Measurements from ENCODE around the gene NNT.
"Not testable (repeated sequence)": the region's sequence is repeated elsewhere in the genome, so short reads cannot be mapped to it uniquely, and the experiment has no call there.

The NNT gene

DNA sequence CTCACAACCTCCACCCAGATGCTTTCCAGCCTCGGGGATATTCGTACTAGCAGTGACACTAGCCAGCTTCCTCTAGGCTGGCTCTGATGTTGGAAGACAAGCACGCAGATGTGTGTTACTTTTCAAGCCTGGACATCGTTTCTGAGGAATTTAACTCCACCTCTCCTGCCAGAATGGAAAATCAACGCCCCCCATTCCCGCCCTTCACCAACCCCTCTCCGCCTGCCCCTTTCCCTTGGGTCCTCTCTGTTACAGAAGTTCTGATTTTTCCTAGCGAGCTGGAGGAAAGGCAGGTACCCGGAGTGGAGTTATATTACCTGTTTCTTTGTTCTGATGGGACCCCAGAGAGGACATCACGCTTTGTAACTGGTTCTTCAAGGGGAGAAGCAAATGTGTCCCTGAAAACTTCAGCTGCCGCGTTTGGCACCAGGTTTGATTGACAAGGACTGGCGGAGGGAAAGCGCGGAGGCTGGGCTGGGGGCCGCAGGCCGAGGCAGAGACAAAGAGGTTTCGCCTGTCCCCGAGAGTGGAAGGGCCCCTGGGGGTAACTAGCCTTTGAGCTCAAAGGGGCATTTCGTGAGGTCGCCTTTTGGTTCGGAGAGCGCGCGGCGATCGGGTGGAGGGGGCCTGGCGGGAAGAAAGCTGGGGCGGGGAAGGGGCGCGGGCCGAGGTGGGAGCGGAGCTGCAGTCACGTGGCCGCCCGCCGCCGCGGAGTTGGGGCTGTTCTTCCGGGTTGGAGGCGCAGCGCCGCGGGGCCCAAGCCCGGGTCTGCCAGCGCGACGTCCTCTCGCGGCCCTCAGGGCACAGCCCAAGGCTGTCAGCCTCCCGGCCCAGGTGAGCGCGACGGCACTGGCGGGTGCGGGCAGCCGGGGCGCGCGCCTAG, at the start of gene NNT:
TSS of gene NNT (plus strand) at position 720 of the 883 bp plus-strand sequence. CDS start 6,016 bp downstream, outside the sequence.
- DNase-seq, result peak; percentile 79

DNA sequence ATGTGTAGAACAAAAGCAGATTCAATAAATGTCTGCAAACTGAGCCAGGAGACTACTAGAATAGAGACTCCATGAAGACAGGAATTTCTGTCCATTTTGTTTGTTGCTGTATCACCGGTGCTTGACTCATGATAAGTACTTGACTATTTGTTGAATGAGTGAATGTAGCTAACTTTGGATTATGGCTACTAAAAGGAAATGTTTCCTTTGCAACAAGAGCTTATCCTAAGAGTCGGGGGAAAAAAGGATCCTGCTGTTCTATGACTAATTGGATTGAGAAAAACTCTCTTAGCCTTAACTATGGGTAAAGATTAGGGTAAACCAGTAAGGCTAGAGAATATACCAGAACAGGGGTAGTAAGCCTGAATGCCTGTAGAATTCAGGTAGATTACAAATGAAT, 49.6 kb upstream of the NNT start:
- DNase-seq, result no peak

GRCh38 chr5:43554497-43554896, 48.5 kb upstream of the NNT start:
- DNase-seq, result no peak

DNA sequence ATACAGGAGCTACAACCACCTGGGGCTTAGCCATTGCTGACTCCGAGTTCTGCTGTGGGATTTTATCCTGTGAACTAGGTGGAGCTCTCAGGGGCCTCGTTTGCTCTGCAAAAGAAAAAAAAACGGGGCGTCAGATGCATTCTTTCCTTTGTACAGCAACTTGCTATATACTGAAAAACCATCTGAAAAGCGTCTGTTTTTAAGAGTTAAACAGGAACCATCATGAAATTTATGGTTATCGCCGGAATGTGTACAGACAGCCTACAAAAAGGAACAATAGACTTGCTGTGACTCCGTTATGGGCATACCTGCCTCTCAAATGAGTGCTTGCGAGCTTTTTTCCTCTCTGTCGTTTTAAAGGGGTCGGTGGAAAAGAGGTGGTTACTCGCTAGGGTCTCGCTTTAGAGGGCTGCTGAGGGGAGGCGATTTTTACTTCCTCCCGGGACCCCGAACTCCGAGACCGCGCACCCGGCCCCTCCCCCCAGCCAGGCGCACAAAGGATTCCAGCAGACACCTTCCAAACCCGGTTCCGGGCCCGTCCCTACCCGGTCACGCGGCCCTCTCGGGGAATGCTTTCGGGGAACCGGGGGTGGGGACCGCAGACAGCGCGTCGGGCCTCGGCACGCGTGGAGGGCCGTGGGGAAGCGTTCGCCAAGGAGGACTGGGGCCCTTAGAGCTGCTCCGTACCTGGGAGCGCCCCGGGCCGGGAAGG, 46.9 kb upstream of the NNT start:
- peak; percentile 41 for DNase-seq

GRCh38 chr5:43556607-43556856, 46.4 kb upstream of the NNT start:
- DNase-seq, result not testable (repeated sequence)

DNA sequence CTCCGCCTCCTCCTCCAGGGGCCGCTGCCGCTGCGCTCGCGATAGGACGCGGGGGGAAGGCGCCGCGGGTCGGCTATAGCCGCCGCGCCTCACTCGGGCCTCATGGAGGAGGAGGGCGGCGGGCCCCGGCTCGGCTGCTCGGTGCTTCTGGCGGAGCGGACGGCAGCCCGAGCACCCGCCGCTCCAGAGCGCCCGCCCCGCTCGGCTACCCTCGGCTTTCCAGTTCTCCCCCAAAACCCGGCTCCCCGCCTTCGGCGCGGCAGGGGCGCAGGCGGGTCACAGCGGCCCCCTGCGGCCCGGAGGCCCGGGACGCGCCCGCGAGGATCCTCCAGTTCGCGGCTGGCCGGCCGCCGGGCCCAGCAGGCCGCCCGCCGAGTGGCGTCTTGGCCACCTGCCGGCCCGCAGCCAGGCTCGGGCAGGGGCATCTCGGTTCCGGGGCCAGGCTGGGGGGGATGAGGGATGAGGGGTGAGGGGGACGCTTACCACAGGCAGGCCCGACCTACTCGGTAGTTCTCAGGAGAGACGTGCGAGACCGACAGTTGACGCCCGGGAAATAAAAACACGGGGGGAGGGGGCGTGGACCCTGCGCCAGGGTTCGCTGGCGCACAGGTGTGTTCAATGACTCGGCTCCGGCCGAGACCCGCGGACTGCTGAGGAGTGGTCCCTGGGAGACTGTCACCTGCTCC, 46.0 kb upstream of the NNT start, which contains the start of gene PAIP1:
TSS of gene PAIP1 (minus strand) at position 221 of the 686 bp plus-strand sequence. CDS start 231 bp downstream, outside the sequence.
- peak; percentile 62 for DNase-seq

GRCh38 chr5:43560128-43560527, 42.9 kb upstream of the NNT start:
- DNase-seq, result no peak

DNA sequence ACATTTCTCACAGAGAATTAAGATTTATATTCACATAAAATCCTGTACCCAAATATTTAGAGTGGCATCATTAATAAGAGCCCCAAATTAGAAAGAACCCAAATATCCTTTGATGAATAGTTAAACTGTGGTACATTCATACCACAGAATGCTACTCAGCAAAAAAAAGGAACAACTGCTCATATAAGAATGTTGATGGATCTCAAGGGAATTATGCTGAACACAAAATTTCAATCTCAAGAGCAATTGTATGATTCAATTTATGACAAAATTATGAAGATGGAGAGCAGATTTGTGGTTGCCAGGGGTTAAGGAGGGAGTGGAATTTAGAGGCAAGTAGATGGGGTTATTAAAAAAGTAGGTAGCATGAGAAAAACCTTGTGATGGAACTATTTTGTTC, 41.6 kb upstream of the NNT start:
- DNase-seq, result no peak

DNA sequence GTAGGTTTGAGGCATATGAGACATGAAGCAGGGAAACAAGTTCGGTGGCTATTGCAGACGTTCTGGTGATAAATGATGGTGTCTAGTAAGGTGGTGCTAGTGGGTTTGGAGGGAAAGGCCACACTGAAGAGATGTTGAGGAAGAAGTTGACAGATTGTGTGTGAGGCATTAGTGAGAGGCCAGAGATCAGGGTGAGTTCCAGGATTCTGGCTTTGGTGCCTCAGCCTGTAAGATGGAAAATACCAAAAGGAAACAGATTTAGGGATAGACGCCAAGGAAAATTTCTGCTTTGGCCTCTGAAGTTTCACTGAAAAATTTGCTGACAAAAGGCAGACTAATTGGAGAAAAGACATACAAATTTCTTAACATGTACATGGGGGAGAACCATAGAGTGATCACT, 39.7 kb upstream of the NNT start:
- no peak for DNase-seq

GRCh38 chr5:43564289-43564850, 38.6 kb upstream of the NNT start:
- no peak for DNase-seq

DNA sequence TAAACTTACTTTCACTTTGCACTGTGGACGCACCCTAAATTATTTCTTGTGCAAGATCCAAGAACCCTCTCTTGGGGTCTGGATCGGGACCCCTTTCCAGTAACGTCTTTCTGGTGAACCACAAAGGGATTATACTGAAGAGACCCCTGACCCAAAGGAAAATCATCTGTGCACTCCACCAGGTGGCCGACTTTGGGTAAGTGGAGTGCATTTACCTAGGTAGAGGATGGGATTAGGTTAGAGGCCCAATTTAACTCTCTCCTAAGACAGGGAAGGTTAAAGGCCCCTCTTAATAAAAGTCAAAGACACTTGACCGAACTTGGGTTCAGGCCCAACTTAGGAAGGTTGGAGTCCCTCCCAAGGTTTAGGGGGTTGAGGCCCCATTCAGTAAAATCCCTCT, 37.9 kb upstream of the NNT start:
- no peak for DNase-seq

GRCh38 chr5:43567967-43568366, 35.0 kb upstream of the NNT start:
- DNase-seq, result no peak

- no peak for DNase-seq
Observed at GRCh38 chr5:43569236-43569746, 33.7 kb upstream of the NNT start.

GRCh38 chr5:43570450-43571158, 32.4 kb upstream of the NNT start:
- no peak for DNase-seq

DNA sequence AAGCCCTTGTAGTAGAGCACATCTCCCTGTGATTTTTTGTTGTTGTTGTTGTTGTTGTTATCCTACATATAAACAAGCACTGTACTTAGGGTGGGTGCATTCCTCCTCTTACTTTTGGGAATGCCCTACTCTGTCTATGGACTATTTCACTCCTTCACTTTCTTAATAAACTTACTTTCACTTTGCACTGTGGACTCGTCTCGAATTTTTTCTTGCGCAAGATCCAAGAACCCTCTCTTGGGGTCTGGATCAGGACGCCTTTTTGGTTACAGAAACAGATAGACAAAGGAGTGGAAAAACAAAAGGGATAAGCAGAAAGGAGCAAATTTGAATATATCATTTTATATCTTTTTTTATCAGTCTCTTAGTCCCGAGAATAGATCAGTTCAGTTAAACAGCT, 31.7 kb upstream of the NNT start:
- no peak for DNase-seq

GRCh38 chr5:43572357-43572756, 30.6 kb upstream of the NNT start:
- DNase-seq, result no peak

DNA sequence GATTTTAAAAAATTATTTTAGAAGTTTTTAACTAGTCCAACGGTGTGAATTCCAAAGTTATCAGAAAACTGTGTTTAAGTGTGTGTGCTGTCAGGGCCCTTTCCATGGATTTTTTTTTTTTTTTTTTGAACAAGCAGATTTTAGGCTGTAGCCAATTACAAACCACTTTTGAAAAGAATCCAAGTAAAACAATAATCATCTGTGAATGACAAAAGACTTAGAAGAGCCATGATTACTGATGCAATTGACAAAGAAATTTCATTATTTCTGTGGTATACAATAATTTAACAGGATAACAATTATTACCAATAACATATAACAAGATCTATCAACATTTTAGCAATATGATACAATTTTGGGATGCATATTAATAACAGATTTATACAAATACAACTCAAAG, 29.9 kb upstream of the NNT start:
- no peak for DNase-seq

GRCh38 chr5:43580402-43581210, 22.4 kb upstream of the NNT start:
- DNase-seq, result not testable (repeated sequence)

DNA sequence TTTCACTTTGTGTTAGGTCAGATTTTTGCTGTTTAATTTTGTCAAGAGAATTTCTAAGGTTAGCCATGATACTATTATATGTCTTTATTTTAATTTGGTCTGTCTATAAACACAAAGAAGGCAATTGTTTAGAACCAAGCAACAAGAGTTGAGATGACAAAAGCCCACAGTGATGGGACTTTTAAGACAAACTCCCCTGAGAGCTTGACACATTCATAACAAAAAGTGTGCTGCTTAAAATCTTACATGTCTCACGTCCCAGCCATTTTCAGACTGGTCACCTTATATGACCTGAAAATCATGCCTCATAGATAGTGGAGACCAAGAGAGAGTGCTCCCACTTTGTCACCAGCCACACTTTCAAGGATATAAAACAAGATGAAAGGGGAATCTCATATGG, 21.6 kb upstream of the NNT start:
- DNase-seq, result no peak

DNA sequence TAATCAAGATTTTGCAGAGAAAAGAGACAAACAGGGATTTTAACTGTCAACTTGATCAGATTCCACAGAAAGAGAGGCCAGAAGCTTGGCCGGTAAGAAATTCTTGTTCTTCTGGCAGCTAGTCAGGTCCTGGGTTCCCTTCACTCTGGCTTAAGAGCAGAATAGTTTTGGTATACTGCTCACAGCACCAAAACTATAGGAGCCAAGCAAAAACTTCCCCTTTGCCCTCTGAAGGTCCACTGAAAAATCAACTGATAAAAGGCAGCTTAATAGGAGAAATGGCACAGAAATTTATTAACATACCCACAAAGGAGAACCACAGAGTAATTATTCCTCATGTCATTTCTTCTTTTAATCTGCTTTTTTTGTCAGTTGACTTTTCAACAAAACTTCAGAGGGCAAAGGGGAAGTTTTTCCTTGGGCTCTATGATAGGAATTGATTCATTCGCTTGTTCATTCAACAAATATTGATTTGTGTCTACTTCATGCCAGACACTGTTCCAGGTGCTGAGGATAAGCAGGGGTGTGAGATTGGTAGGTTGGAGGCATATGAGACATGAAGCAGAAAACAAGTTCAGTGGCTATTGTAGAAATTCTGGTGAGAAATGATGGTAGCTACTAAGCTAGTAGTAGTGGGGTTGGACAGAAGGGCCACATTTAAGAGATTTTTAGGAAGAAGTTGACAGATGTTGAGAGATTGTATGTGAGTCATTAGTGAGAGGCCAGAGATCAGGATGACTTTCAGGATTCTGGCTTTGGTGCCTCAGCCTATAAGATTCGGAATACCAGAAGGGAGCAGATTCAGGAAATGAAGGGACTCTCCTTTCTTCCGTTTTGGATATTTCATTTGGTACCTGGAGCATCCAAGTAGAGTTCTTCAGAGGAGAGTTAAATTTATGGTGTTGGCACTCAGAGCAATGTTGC, 20.6 kb upstream of the NNT start:
- no peak for DNase-seq

GRCh38 chr5:43583724-43584123, 19.3 kb upstream of the NNT start:
- no peak for DNase-seq

Measured in NCI-H1694 (cell line).